Measurements from ENCODE around the gene PXDN. TPM values are rescaled to one million over a fixed set of nuclear protein-coding genes. Genes with fewer than 3 reads are reported as not detected.

Gene PXDN
- total and polyA plus RNA-seq, 2 donors (not counting 3 experiments of a cell fraction or from before 2014, with no cell fraction given), result 231 to 308 TPM

- BruUV-seq (replicated peaks), result no TSS peak
- POLR2A ChIA-PET, result no interaction called here
- intact Hi-C loops (cut with micrococcal nuclease) (no loop called here), dilution Hi-C loops (cut with MboI; ENCODE audit: extremely low pct_ligation_motif_present, low sequenced_read_pairs) (no loop called here)
- no peaks in the 10 kb centered on the region for H3K9me3 ChIP-seq (replicated peaks; ENCODE audit: control insufficient read depth, insufficient read depth, low read length)
- H4K20me1 ChIP-seq (replicated peaks; ENCODE audit: control insufficient read depth, extremely low read depth, insufficient read depth, low read length), result no peaks in the 10 kb centered on the region
- no peak overlapping the region for H3K4me3 ChIP-seq (replicated peaks in 1 of 3; ENCODE audit: insufficient read depth in 1 of 3, low read depth in 1 of 3, low read length in 3 of 3)
- H3K27me3 ChIP-seq (ENCODE audit: control insufficient read depth in 2 of 2, insufficient read depth in 2 of 2, low read length in 2 of 2), result no peaks in the 10 kb centered on the region
- peaks cover 8 to 46% of the 10 kb centered on the region in 2 experiments for H3K36me3 ChIP-seq (ENCODE audit: control insufficient read depth in 2 of 2, extremely low read depth in 1 of 2, insufficient read depth in 2 of 2, low read length in 2 of 2)
- FAIRE-seq (no peak), DNase-seq (ENCODE audit: low read depth, low spot score) (no peak)
- no peak overlapping the region for H3K27ac ChIP-seq (ENCODE audit: insufficient read depth, low read depth, low read length)
- TF ChIP-seq CTCF (IDR thresholded peaks at IDR 0.05; ENCODE audit: extremely low read depth in 1 of 2, insufficient read depth in 1 of 2, low read depth in 1 of 2, low read length in 2 of 2) (no peak), JUN (IDR thresholded peaks at IDR 0.05; ENCODE audit: borderline replicate concordance, insufficient read depth, insufficient read length, low read depth) (no peak), MAX (IDR thresholded peaks at IDR 0.05; ENCODE audit: insufficient read depth, insufficient read length) (no peak), GATA2 (IDR thresholded peaks at IDR 0.05; ENCODE audit: insufficient read depth, insufficient read length, low read depth, low read length) (no peak), EZH2 (IDR thresholded peaks at IDR 0.05; ENCODE audit: borderline replicate concordance, low read depth, low read length, severe bottlenecking) (no peak), POLR2A (IDR thresholded peaks at IDR 0.05; ENCODE audit: low read depth, low read length) (no peak), MYC (IDR thresholded peaks at IDR 0.05; ENCODE audit: low read depth, low read length) (no peak), FOS (IDR thresholded peaks at IDR 0.05; ENCODE audit: borderline replicate concordance, insufficient read depth, low read length) (no peak), POLR2AphosphoS5 (IDR thresholded peaks at IDR 0.05; ENCODE audit: insufficient read depth, low read depth, low read length) (no peak)
- no peak overlapping the region for H2AFZ ChIP-seq (ENCODE audit: low read depth, low read length)
- no peak overlapping the region for H3K4me2 ChIP-seq (ENCODE audit: insufficient read depth, low read length)
- CTCF ChIA-PET, result no interaction called here
- no peaks in the 10 kb centered on the region for H3K79me2 ChIP-seq (ENCODE audit: control insufficient read depth, insufficient read depth, low read length)
- no peaks in the 10 kb centered on the region for H3K4me1 ChIP-seq (ENCODE audit: control insufficient read depth, extremely low read depth, insufficient read depth, low read length)
- no peak overlapping the region for H3K9ac ChIP-seq (replicated peaks; ENCODE audit: extremely low read depth, insufficient read depth, low read length)
- H3K9me1 ChIP-seq (replicated peaks; ENCODE audit: control insufficient read depth, extremely low read depth, insufficient read depth, low read length), result no peaks in the 10 kb centered on the region
These were observed 66.5 kb downstream of the PXDN start for GRCh38 chr2:1677821-1678165.
